Effector memory CD8-positive, alpha-beta T cell (primary cell): ENCODE measurements around the gene CYP1A2.
"Not testable (repeated sequence)": the region's sequence is repeated elsewhere in the genome, so short reads cannot be mapped to it uniquely, and the experiment has no call there.

Experiments
- ATAC-seq: fragments of 150-1000 bp; cut with Tn5 transposase; replicated peaks from 2 replicates; pipeline ENCODE4 v1.10.0; 2021; ENCODE audit warnings: mild to moderate bottlenecking, moderate library complexity
- DNase-seq, 3 experiments: peaks; one replicate each; pipeline ENCODE4 v3.0.0; 2021
- H3K27ac Mint-ChIP-seq, 2 donors: one replicate each; pipeline ENCODE4 v1.8.0; 2022; ENCODE audit warnings: mild to moderate bottlenecking in 2 of 2, mixed read lengths in 2 of 2, moderate library complexity in 2 of 2
- H3K27me3 Mint-ChIP-seq, 2 donors: one replicate each; pipeline ENCODE4 v1.8.0; 2022; ENCODE audit warnings: mixed read lengths in 2 of 2
- H3K36me3 Mint-ChIP-seq: one replicate; pipeline ENCODE4 v1.8.0; 2022; ENCODE audit warnings: mild to moderate bottlenecking, moderate library complexity, mixed read lengths; ENCODE audit not compliant: insufficient read depth
- H3K4me1 Mint-ChIP-seq, 2 donors: one replicate each; pipeline ENCODE4 v1.8.0; 2022; ENCODE audit warnings: low read depth in 2 of 2, mixed read lengths in 2 of 2
- H3K4me3 Mint-ChIP-seq, 2 donors: one replicate each; pipeline ENCODE4 v1.8.0; 2022; ENCODE audit warnings: mild to moderate bottlenecking in 2 of 2, mixed read lengths in 2 of 2, moderate library complexity in 2 of 2
- H3K9me3 Mint-ChIP-seq, 2 donors: one replicate each; pipeline ENCODE4 v1.8.0; 2022; ENCODE audit warnings: mixed read lengths in 2 of 2

CYP1A2 gene

GRCh38 chr15:74726774-74727164, 21.9 kb upstream of the CYP1A2 start:
- Mint-ChIP-seq H3K27ac (no peak overlapping the region), H3K27me3 (peaks cover 26 to 41% of the 10 kb centered on the region in 2 donors), H3K36me3 (no peaks in the 10 kb centered on the region), H3K4me3 (peak overlapping the region; percentile 75 to 83), H3K4me1 (peaks cover 11% of the 10 kb centered on the region in 2 donors), H3K9me3 (no peaks in the 10 kb centered on the region)
- DNase-seq (no peak), ATAC-seq (no peak)

- H3K4me3 Mint-ChIP-seq = peak overlapping the region; percentile 75 to 83
- H3K9me3 Mint-ChIP-seq = no peaks in the 10 kb centered on the region
- DNase-seq = no peak
- peaks cover 11% of the 10 kb centered on the region in 2 donors for H3K4me1 Mint-ChIP-seq
- no peak for ATAC-seq
- no peak overlapping the region for H3K27ac Mint-ChIP-seq
- peaks cover 31 to 50% of the 10 kb centered on the region in 2 donors for H3K27me3 Mint-ChIP-seq
- H3K36me3 Mint-ChIP-seq = no peaks in the 10 kb centered on the region
Observed at GRCh38 chr15:74727727-74728126, 20.9 kb upstream of the CYP1A2 start.

GRCh38 chr15:74728699-74729098, 19.9 kb upstream of the CYP1A2 start:
- not testable (repeated sequence) for ATAC-seq, H3K9me3 Mint-ChIP-seq, H3K27ac Mint-ChIP-seq, H3K36me3 Mint-ChIP-seq, DNase-seq, H3K4me3 Mint-ChIP-seq
- Mint-ChIP-seq H3K27me3 (peaks cover 38 to 59% of the 10 kb centered on the region in 2 donors), H3K4me1 (peaks cover 11% of the 10 kb centered on the region in 2 donors)

GRCh38 chr15:74729372-74729771, 19.3 kb upstream of the CYP1A2 start:
- peaks cover 44 to 64% of the 10 kb centered on the region in 2 donors for H3K27me3 Mint-ChIP-seq
- H3K9me3 Mint-ChIP-seq, H3K36me3 Mint-ChIP-seq, H3K4me3 Mint-ChIP-seq, H3K27ac Mint-ChIP-seq, DNase-seq, ATAC-seq: not testable (repeated sequence)
- H3K4me1 Mint-ChIP-seq = peaks cover 11% of the 10 kb centered on the region in 2 donors

GRCh38 chr15:74730619-74731316, 17.9 kb upstream of the CYP1A2 start:
- peaks cover 6% of the 10 kb centered on the region in 2 donors for H3K4me1 Mint-ChIP-seq
- DNase-seq = no peak
- H3K9me3 Mint-ChIP-seq = no peaks in the 10 kb centered on the region
- H3K4me3 Mint-ChIP-seq = no peak overlapping the region
- H3K27me3 Mint-ChIP-seq = peaks cover 57 to 70% of the 10 kb centered on the region in 2 donors
- peaks cover 1% of the 10 kb centered on the region for H3K36me3 Mint-ChIP-seq
- no peak for ATAC-seq
- H3K27ac Mint-ChIP-seq = no peak overlapping the region

- ATAC-seq (no peak), DNase-seq (no peak)
- Mint-ChIP-seq H3K27ac (no peak overlapping the region), H3K27me3 (peaks cover 69 to 81% of the 10 kb centered on the region in 2 donors), H3K4me1 (no peaks in the 10 kb centered on the region), H3K4me3 (no peak overlapping the region), H3K9me3 (no peaks in the 10 kb centered on the region), H3K36me3 (peaks cover 4% of the 10 kb centered on the region)
Observed at GRCh38 chr15:74732846-74733245, 15.8 kb upstream of the CYP1A2 start.

GRCh38 chr15:74733269-74733668, 15.4 kb upstream of the CYP1A2 start:
- DNase-seq (no peak), ATAC-seq (no peak)
- H3K27ac Mint-ChIP-seq = no peak overlapping the region
- no peak overlapping the region for H3K4me3 Mint-ChIP-seq
- H3K27me3 Mint-ChIP-seq = peaks cover 73 to 81% of the 10 kb centered on the region in 2 donors
- H3K4me1 Mint-ChIP-seq = no peaks in the 10 kb centered on the region
- H3K36me3 Mint-ChIP-seq = peaks cover 4% of the 10 kb centered on the region
- peaks cover 0 to 4% of the 10 kb centered on the region in 2 donors for H3K9me3 Mint-ChIP-seq

GRCh38 chr15:74735305-74735704, 13.3 kb upstream of the CYP1A2 start:
- peaks cover 75 to 83% of the 10 kb centered on the region in 2 donors for H3K27me3 Mint-ChIP-seq
- no peak overlapping the region for H3K4me3 Mint-ChIP-seq
- peaks cover 0 to 4% of the 10 kb centered on the region in 2 donors for H3K9me3 Mint-ChIP-seq
- H3K4me1 Mint-ChIP-seq = no peaks in the 10 kb centered on the region
- ATAC-seq = no peak
- no peak for DNase-seq
- H3K36me3 Mint-ChIP-seq = peaks cover 4% of the 10 kb centered on the region
- H3K27ac Mint-ChIP-seq = no peak overlapping the region

GRCh38 chr15:74738239-74738638, 10.4 kb upstream of the CYP1A2 start:
- H3K4me3 Mint-ChIP-seq, ATAC-seq, H3K36me3 Mint-ChIP-seq, H3K9me3 Mint-ChIP-seq, H3K4me1 Mint-ChIP-seq, H3K27ac Mint-ChIP-seq, DNase-seq: not testable (repeated sequence)
- H3K27me3 Mint-ChIP-seq = peaks cover 75 to 80% of the 10 kb centered on the region in 2 donors

- no peak overlapping the region for H3K27ac Mint-ChIP-seq
- H3K4me3 Mint-ChIP-seq = no peak overlapping the region
- H3K9me3 Mint-ChIP-seq = peaks cover 0 to 4% of the 10 kb centered on the region in 2 donors
- no peaks in the 10 kb centered on the region for H3K4me1 Mint-ChIP-seq
- no peaks in the 10 kb centered on the region for H3K36me3 Mint-ChIP-seq
- DNase-seq (no peak), ATAC-seq (no peak)
- H3K27me3 Mint-ChIP-seq = peaks cover 36 to 41% of the 10 kb centered on the region in 2 donors
Observed at GRCh38 chr15:74742422-74742821, 6.2 kb upstream of the CYP1A2 start.

- H3K9me3 Mint-ChIP-seq = no peaks in the 10 kb centered on the region
- H3K27me3 Mint-ChIP-seq = peaks cover 10 to 16% of the 10 kb centered on the region in 2 donors
- no peak for DNase-seq
- H3K36me3 Mint-ChIP-seq = no peaks in the 10 kb centered on the region
- no peak for ATAC-seq
- no peak overlapping the region for H3K27ac Mint-ChIP-seq
- no peak overlapping the region for H3K4me3 Mint-ChIP-seq
- no peaks in the 10 kb centered on the region for H3K4me1 Mint-ChIP-seq
Observed at GRCh38 chr15:74746389-74746788, 2.3 kb upstream of the CYP1A2 start.

GRCh38 chr15:74749832-74750231, 1.2 kb downstream of the CYP1A2 start:
- no peaks in the 10 kb centered on the region for H3K4me1 Mint-ChIP-seq
- DNase-seq (no peak), ATAC-seq (no peak)
- no peaks in the 10 kb centered on the region for H3K36me3 Mint-ChIP-seq
- peaks cover 0 to 5% of the 10 kb centered on the region in 2 donors for H3K27me3 Mint-ChIP-seq
- no peak overlapping the region for H3K27ac Mint-ChIP-seq
- no peak overlapping the region for H3K4me3 Mint-ChIP-seq
- no peaks in the 10 kb centered on the region for H3K9me3 Mint-ChIP-seq

- H3K4me3 Mint-ChIP-seq = no peak overlapping the region
- no peak overlapping the region for H3K27ac Mint-ChIP-seq
- ATAC-seq (no peak), DNase-seq (no peak)
- no peaks in the 10 kb centered on the region for H3K9me3 Mint-ChIP-seq
- no peaks in the 10 kb centered on the region for H3K4me1 Mint-ChIP-seq
- peaks cover 0 to 7% of the 10 kb centered on the region in 2 donors for H3K27me3 Mint-ChIP-seq
- no peaks in the 10 kb centered on the region for H3K36me3 Mint-ChIP-seq
Observed at GRCh38 chr15:74750751-74751150, 2.1 kb downstream of the CYP1A2 start.

- no peak for DNase-seq
- Mint-ChIP-seq H3K27me3 (peaks cover 9 to 17% of the 10 kb centered on the region in 2 donors), H3K9me3 (no peaks in the 10 kb centered on the region), H3K4me3 (no peak overlapping the region), H3K4me1 (no peaks in the 10 kb centered on the region), H3K36me3 (no peaks in the 10 kb centered on the region), H3K27ac (no peak overlapping the region)
- no peak for ATAC-seq
Observed at GRCh38 chr15:74752011-74752410, 3.4 kb downstream of the CYP1A2 start.
